Colonic mucosa (tissue), 4 donors: ENCODE results near the gene CDK4. TPM values are rescaled to one million over a fixed set of nuclear protein-coding genes. Genes with fewer than 3 reads are reported as not detected.

Source experiments
- DNase-seq: peaks from one replicate; pipeline ENCODE4 v3.0.0-alpha.2; 2020
- H3K27ac ChIP-seq: fragments of 200-600 bp; one replicate; pipeline ENCODE4 v1.8.0; 2021
- H3K27me3 ChIP-seq: fragments of 200-600 bp; one replicate; pipeline ENCODE4 v1.8.0; 2021
- H3K36me3 ChIP-seq: fragments of 200-600 bp; one replicate; pipeline ENCODE4 v1.8.0; 2021
- H3K4me1 ChIP-seq: fragments of 200-600 bp; one replicate; pipeline ENCODE4 v1.8.0; 2021; ENCODE audit warnings: mild to moderate bottlenecking
- H3K4me3 ChIP-seq: fragments of 200-600 bp; one replicate; pipeline ENCODE4 v1.8.0; 2021
- H3K9ac ChIP-seq, 2 donors: one replicate each; pipeline ENCODE4 v1.7.0; 2013; ENCODE audit warnings: control low read depth in 2 of 2, low read depth in 2 of 2, low read length in 2 of 2
- H3K9me3 ChIP-seq: fragments of 200-600 bp; one replicate; pipeline ENCODE4 v1.8.0; 2021
- intact Hi-C: fragments of 100-400 bp; cut with DNase I; formaldehyde crosslinking; loops from one replicate; pipeline ENCODE4 v1.14.1; 2022
- total RNA-seq, 2 donors: library from RNA; stranded (reverse); fragmentation: NEBNext Ultra II Directional in 1 of 2; extraction: Animal tissue kit (Norgen Biotek cat#: 25700) in 1 of 2; gene quantifications; one replicate each; pipeline ENCODE4 v1.2.1, GENCODE V29; 2021
- TF ChIP-seq, protein P1 (sequence below): fragments of 200-600 bp; IDR thresholded peaks from one replicate; pipeline ENCODE4 v1.8.0; 2022; ENCODE audit warnings: antibody characterized with exemption, mild to moderate bottlenecking
- donor health status: healthy.
- donor health status: DM: no; HTN: no; CAD: no.
- donor health status: DM: no; HTN: no; CAD: no.

CDK4 gene
- total RNA-seq, 2 donors from 2014 or later = 45.7 to 121 TPM

GRCh38 chr12:57735952-57736740 is 16.0 kb downstream of the CDK4 start:
- DNase-seq = no peak
- Histone ChIP-seq H3K4me1 (peaks cover 5% of the 10 kb centered on the region), H3K36me3 (no peaks in the 10 kb centered on the region), H3K27me3 (peaks cover 58% of the 10 kb centered on the region), H3K4me3 (no peak overlapping the region), H3K27ac (no peak overlapping the region), H3K9ac (no peak overlapping the region), H3K9me3 (no peaks in the 10 kb centered on the region)
- TF ChIP-seq, protein P1, sequence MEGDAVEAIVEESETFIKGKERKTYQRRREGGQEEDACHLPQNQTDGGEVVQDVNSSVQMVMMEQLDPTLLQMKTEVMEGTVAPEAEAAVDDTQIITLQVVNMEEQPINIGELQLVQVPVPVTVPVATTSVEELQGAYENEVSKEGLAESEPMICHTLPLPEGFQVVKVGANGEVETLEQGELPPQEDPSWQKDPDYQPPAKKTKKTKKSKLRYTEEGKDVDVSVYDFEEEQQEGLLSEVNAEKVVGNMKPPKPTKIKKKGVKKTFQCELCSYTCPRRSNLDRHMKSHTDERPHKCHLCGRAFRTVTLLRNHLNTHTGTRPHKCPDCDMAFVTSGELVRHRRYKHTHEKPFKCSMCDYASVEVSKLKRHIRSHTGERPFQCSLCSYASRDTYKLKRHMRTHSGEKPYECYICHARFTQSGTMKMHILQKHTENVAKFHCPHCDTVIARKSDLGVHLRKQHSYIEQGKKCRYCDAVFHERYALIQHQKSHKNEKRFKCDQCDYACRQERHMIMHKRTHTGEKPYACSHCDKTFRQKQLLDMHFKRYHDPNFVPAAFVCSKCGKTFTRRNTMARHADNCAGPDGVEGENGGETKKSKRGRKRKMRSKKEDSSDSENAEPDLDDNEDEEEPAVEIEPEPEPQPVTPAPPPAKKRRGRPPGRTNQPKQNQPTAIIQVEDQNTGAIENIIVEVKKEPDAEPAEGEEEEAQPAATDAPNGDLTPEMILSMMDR = no peak
- intact Hi-C loops = no loop called here

GRCh38 chr12:57735198-57735855 is 16.8 kb downstream of the CDK4 start:
- peaks cover 52% of the 10 kb centered on the region for H3K27me3 ChIP-seq
- peaks cover 5% of the 10 kb centered on the region for H3K4me1 ChIP-seq
- TF ChIP-seq, protein P1 = no peak
- no peak overlapping the region for H3K27ac ChIP-seq
- no peak overlapping the region for H3K9ac ChIP-seq
- H3K36me3 ChIP-seq = no peaks in the 10 kb centered on the region
- no peaks in the 10 kb centered on the region for H3K9me3 ChIP-seq
- no peak for DNase-seq
- intact Hi-C loops = no loop called here
- no peak overlapping the region for H3K4me3 ChIP-seq

GRCh38 chr12:57734591-57734990 is 17.5 kb downstream of the CDK4 start:
- Histone ChIP-seq H3K36me3 (no peaks in the 10 kb centered on the region), H3K27me3 (peaks cover 45% of the 10 kb centered on the region), H3K9ac (no peak overlapping the region), H3K27ac (no peak overlapping the region), H3K9me3 (no peaks in the 10 kb centered on the region), H3K4me1 (peaks cover 5% of the 10 kb centered on the region), H3K4me3 (no peak overlapping the region)
- intact Hi-C loops = no loop called here
- no peak for DNase-seq
- TF ChIP-seq, protein P1 = no peak

DNA sequence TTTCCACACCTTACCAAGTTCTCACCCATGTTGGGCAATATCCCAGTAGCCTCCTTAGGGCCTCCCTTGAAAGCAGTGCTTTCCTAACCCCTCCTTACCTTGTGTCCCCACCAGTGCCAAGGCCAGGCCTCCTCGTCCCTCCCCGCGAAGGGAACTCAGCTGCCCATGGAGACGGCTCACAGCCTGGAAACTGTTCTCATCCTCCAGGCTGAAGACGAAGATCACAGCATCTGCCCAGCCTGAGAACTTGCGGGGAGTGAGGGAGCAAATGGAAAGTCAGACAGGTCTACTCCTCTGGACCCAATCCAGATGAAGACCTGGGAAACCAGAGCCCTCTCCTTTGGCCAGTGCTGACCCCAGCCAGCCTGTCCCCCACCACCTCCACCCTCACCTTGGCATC is 18.2 kb downstream of the CDK4 start:
- no peak overlapping the region for H3K4me3 ChIP-seq
- no peaks in the 10 kb centered on the region for H3K9me3 ChIP-seq
- intact Hi-C loops = no loop called here
- no peak overlapping the region for H3K9ac ChIP-seq
- TF ChIP-seq, protein P1 = no peak
- H3K27me3 ChIP-seq = peaks cover 38% of the 10 kb centered on the region
- H3K27ac ChIP-seq = no peak overlapping the region
- no peaks in the 10 kb centered on the region for H3K36me3 ChIP-seq
- no peak for DNase-seq
- peaks cover 5% of the 10 kb centered on the region for H3K4me1 ChIP-seq

- H3K27me3 ChIP-seq = peaks cover 29% of the 10 kb centered on the region
- H3K9ac ChIP-seq = no peak overlapping the region
- TF ChIP-seq, protein P1 = no peak
- no peak for DNase-seq
- peaks cover 5% of the 10 kb centered on the region for H3K4me1 ChIP-seq
- intact Hi-C loops = no loop called here
- H3K9me3 ChIP-seq = no peaks in the 10 kb centered on the region
- no peak overlapping the region for H3K27ac ChIP-seq
- H3K36me3 ChIP-seq = no peaks in the 10 kb centered on the region
- H3K4me3 ChIP-seq = no peak overlapping the region
Observed at GRCh38 chr12:57732726-57733593, 19.1 kb downstream of the CDK4 start.
